Measurements from ENCODE around the gene B3GALNT1.

Gene B3GALNT1

DNA sequence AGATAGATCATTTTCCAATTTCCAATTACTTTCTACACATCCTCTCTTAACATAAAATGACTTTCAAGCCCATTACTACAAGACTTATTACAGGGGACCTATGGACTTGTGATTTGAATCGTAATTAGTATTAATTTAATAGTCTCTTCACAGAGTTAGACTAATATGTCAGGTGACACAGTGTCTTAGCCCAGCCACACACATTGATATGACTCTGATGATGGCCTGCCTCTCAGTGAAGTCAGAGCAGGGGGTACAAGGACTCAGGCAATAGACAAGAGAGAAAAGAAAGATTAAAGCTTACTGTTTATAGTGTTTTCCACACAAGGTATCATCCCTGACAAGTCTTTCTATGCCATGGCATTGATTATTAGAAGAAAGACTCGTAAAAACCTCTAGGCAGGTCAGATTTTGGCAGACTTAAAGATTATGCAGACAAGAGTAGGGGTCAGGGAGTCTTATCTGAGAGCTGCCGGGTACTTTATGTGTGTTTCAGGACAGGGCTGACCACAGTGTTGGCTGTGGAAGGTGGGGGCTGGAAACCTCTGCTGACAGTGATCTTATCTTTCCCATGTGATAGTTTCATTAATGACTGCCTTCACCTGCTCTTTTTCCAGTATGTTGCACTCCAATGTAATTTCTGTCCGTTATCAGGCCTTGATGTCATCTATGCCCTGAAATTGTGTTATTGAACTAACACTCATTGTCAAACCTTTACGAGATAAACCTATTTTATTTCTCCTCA, 50.1 kb downstream of the B3GALNT1 start:
- TF ChIP-seq, protein P1, sequence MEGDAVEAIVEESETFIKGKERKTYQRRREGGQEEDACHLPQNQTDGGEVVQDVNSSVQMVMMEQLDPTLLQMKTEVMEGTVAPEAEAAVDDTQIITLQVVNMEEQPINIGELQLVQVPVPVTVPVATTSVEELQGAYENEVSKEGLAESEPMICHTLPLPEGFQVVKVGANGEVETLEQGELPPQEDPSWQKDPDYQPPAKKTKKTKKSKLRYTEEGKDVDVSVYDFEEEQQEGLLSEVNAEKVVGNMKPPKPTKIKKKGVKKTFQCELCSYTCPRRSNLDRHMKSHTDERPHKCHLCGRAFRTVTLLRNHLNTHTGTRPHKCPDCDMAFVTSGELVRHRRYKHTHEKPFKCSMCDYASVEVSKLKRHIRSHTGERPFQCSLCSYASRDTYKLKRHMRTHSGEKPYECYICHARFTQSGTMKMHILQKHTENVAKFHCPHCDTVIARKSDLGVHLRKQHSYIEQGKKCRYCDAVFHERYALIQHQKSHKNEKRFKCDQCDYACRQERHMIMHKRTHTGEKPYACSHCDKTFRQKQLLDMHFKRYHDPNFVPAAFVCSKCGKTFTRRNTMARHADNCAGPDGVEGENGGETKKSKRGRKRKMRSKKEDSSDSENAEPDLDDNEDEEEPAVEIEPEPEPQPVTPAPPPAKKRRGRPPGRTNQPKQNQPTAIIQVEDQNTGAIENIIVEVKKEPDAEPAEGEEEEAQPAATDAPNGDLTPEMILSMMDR (IDR thresholded peaks at IDR 0.05; ENCODE audit: borderline replicate concordance, control extremely low read depth, extremely low read depth, insufficient read depth, missing control alignments), result no peak
- no peak for DNase-seq (ENCODE audit: low spot score)
- in situ Hi-C loops (cut with MboI; ENCODE audit: low sequenced_read_pairs, unreplicated experiment), result no loop called here

DNA sequence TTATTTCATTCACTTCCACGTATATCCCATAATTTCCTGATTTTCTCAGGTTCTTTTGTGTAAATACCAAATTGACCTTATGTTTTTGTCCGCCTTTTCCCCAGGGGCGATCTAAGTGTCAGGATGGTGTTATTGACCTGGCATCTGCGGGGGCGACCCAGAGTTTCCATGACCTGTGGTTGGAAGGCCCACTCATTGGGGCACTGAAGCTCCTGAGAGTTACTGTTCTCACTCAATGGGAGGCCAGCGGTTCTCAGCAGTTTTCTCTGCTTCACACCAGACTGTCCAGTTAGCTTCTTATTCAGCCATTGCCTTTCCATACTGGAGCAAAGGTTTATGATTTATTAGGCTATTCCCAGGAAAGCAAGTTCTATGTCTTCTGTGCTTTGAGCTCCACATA, 53.3 kb downstream of the B3GALNT1 start:
- DNase-seq (ENCODE audit: low spot score), result no peak
- in situ Hi-C loops (cut with MboI; ENCODE audit: low sequenced_read_pairs, unreplicated experiment), result no loop called here
- TF ChIP-seq, protein P1 (IDR thresholded peaks at IDR 0.05; ENCODE audit: borderline replicate concordance, control extremely low read depth, extremely low read depth, insufficient read depth, missing control alignments), result no peak

DNA sequence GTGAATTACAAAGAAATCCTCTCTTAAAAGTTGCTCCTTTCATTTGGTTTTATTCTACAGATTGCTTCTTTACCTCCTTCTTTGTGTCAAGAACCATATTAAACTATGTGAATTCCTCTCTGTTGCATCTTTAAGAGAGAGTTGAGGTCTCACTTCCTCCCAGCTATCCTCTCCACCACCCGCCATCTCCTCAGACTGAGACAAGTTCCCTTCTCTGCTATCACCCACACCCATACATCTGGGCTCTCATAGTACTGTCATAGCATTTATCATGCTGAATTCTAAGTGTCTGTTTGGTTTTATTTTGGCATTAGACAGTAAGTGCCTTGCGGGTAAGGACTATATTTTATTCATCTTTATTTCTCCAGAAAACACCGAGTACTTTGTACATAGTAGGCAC, 54.2 kb downstream of the B3GALNT1 start:
- no peak for DNase-seq (ENCODE audit: low spot score)
- in situ Hi-C loops (cut with MboI; ENCODE audit: low sequenced_read_pairs, unreplicated experiment), result no loop called here
- TF ChIP-seq, protein P1 (IDR thresholded peaks at IDR 0.05; ENCODE audit: borderline replicate concordance, control extremely low read depth, extremely low read depth, insufficient read depth, missing control alignments), result no peak

DNA sequence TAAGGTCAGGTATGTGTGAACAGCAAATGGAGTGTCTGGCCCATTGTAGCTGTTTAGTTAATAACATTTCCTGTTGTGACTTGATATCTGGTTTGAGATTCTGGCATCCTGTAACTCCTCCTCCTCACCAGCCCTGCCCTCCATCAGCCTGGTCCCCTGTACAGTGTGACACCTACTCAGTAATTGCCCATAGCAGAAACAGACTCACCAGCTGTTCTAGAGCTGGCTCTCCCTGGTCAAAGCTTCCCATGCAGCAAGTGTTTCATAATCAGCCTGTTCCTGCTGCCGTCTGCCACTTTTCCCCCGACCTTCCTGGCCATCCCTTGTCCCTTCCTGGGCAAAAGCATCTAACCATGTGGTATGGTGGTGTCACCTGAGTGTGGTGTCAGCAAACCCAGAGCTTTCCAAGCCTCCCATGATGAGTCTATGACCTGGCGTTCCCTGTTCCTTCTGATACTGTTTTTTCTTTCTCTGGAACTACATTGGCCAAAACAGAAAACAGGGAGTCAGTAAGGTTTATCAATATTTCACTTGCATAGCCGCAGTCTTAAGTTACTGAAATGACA, 55.4 kb downstream of the B3GALNT1 start:
- no peak for DNase-seq (ENCODE audit: low spot score)
- TF ChIP-seq, protein P1 (IDR thresholded peaks at IDR 0.05; ENCODE audit: borderline replicate concordance, control extremely low read depth, extremely low read depth, insufficient read depth, missing control alignments), result no peak
- in situ Hi-C loops (cut with MboI; ENCODE audit: low sequenced_read_pairs, unreplicated experiment), result no loop called here

DNA sequence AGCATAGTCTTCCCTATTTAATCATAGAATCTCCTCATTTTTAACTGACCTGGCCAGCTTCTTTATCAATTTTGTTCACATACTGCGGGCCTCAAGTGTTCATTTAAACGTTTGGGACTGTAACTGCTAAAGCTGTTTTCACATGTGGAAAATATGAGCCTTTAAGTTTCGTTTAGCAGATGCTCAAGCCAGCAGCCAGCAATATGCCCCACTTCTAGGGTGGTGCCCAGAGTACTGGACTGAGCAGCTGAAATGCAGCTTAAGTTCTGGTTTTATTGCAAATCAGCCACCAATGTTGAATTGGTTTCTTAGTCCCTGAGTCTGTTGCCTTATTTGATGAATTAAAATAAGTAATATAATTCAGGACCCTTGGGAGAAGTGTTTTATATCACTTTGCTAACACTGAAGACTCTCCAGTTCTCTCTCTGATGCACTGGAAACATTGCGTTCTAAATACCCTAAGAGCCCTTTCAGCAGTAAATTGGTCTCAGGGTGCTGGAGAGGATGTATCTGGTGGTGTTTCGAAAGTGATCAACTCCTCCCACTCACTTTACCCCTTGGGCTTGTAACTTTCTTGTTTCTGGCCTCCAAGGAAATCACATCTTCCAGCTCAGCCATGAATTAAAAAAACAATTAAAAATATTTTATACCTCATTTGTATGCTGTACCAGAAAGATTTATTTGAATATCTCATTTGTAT, 61.7 kb downstream of the B3GALNT1 start:
- peak; percentile 40 for DNase-seq (ENCODE audit: low spot score)

DNA sequence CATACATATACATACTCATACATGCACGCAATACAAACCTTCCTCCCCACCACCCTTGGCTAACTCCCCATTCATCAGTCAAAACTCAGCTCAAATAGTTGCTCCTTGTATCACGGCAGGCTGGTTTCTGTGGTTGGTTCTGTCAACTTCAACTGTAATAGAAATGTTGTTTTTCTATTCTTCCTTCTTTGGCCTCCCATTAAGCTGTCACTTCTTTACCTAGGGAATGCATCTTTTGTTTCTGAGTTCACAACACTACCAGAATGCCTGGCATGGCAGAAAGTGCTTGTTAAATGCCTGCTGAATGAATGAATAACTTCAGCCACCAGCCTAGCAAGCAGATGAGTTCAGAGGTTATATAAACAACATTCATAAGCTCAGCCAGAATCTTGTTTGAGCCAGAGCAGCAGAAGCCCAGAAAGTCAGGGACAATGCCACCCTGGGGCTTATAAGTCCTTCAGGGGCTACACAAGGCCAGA, 63.1 kb downstream of the B3GALNT1 start:
- DNase-seq (ENCODE audit: low spot score), result peak; percentile 18

More for the DNA sequence above, 61.7 kb downstream of the B3GALNT1 start:
- TF ChIP-seq, protein P1 (IDR thresholded peaks at IDR 0.05; ENCODE audit: borderline replicate concordance, control extremely low read depth, extremely low read depth, insufficient read depth, missing control alignments), result no peak
- in situ Hi-C loops (cut with MboI; ENCODE audit: low sequenced_read_pairs, unreplicated experiment), result no loop called here

More for the DNA sequence above, 63.1 kb downstream of the B3GALNT1 start:
- TF ChIP-seq, protein P1 (IDR thresholded peaks at IDR 0.05; ENCODE audit: borderline replicate concordance, control extremely low read depth, extremely low read depth, insufficient read depth, missing control alignments), result no peak
- in situ Hi-C loops (cut with MboI; ENCODE audit: low sequenced_read_pairs, unreplicated experiment), result no loop called here

Data from GM13976 (cell line).